ENCODE results near the gene RPAP3. TPM values are rescaled to one million over a fixed set of nuclear protein-coding genes. Genes with fewer than 3 reads are reported as not detected.

The RPAP3 gene
- total RNA-seq, 2 donors from 2014 or later, result 14.7 to 17.8 TPM

DNA sequence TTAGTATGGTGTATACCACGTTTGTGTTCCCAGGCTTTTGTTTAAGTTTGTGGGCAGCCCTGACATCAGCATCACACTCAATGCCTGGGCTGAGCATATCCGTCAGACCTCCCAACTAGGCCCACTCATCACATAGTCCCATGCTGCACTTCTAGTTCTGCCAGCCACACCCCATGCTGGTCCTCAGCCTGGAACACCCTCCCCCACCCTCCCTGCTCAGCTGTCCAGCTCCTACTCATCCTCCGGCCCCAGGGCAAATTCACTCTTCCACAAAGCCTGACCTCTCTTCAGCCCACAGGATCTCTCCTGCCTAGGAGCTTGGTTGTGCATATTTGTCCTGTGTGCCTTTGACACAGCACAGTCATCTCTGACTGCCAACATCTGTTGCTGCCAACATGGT lies 23.4 kb upstream of the RPAP3 start:
- DNase-seq, result no peak
- no peak for ATAC-seq

DNA sequence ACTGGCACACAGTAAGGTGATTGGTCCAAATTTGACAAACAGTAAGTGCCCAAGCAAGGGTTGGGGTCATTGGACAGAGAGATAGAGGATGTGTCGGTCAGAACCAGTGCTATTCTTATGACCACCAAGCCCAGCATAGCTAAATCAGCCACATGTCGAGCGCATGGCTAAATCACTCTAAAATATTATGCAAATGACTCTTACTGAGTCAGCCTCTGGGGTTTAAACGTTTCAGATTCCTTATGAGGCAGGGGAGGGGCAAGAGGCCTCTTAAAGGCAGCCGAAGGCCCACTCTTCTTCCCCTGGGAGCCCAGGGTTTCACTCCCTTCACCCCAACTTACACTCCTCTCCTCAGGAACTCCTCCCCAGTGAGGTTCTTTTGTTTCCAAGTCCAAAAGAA lies 20.1 kb upstream of the RPAP3 start:
- ATAC-seq (no peak), DNase-seq (no peak)
- intact Hi-C loops (cut with DNase I, micrococcal nuclease), result loop anchor here in 1 of 2 donors (10.0 kb wide), 1 partner anchor 49 kb away; the partner anchor contains the start of gene SLC48A1

More for the DNA sequence above, 23.4 kb upstream of the RPAP3 start:
- intact Hi-C loops (cut with DNase I, micrococcal nuclease), result loop anchor here in 1 of 2 donors (10.0 kb wide), 1 partner anchor 46 kb away; the partner anchor contains the start of gene SLC48A1

DNA sequence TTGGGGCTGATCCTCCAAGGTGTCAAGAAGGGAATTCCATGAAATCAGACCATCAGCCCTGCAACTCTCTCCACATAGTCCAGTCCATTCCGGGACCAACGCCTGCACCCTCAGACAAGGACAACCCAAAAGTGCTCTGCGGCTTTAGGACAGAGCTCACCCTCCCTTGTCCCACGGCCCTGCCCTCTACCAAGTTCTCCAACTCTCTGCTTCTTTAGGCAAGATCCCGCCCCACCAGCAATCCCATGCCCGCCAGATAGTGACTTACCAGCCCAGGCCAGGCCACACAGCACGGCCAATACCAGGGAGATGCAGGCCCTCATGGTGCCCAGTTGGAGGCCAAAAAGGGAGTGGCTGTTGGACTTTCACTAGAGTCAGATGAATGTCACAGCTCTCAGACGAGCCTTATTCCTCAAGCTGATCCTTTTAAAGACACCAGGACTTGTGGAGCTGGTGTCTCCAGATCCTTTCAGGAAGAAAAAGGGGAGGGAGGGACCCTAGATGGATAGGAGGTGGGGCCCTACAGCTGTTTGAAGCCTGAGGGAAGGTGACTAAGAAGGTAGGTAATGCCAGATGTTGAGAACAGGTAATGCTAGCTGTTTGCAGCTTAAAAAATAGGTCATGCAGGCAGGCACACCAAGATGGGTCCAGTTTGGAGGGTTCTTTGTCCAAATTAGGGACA lies 19.4 kb upstream of the RPAP3 start, which contains the start of gene ENDOU:
TSS of gene ENDOU (minus strand) at position 400 of the 682 bp plus-strand sequence. CDS start at position 323, 77 bp downstream.
- ATAC-seq (no peak), DNase-seq (no peak)
- intact Hi-C loops (cut with DNase I, micrococcal nuclease), result loop anchor here in 1 of 2 donors (10.0 kb wide), 1 partner anchor 50 kb away; the partner anchor contains the start of gene SLC48A1

DNA sequence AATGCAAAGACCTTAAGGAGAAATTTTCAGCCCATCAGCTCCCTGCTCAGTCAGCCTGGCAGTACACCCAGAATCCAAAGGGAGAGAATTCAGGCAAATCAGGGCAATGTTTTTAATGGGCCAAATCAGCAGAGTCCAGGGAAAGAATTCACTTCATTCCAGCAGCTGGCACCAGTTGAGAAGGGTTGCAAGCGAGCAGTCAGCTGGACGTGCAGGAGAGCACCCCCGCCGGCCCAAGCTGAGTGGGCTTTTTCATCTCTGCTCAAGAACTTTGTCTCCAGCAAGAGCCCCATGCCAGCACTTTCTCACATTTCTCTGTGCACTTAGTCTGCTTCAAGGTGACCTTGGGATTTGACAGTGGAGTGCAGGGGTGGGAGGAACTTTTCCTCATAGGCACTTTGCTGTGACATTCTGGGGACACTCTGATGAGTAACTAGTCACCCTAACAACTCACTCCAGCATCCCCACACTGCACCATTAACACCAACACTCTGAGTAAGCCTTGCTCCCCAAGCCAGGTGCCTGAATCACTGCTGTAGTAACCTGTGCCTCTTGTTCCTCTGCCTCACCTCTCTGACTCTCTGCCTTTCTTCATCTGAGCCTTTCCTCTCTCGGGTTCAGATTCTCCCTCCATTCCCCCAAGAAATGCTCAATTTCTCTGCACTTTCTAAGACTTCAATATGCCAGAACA lies 17.3 kb upstream of the RPAP3 start:
- DNase-seq (no peak), ATAC-seq (no peak)
- intact Hi-C loops (cut with DNase I, micrococcal nuclease), result loop anchor here in 1 of 2 donors (10.0 kb wide), 1 partner anchor 52 kb away; the partner anchor contains the start of gene SLC48A1

DNA sequence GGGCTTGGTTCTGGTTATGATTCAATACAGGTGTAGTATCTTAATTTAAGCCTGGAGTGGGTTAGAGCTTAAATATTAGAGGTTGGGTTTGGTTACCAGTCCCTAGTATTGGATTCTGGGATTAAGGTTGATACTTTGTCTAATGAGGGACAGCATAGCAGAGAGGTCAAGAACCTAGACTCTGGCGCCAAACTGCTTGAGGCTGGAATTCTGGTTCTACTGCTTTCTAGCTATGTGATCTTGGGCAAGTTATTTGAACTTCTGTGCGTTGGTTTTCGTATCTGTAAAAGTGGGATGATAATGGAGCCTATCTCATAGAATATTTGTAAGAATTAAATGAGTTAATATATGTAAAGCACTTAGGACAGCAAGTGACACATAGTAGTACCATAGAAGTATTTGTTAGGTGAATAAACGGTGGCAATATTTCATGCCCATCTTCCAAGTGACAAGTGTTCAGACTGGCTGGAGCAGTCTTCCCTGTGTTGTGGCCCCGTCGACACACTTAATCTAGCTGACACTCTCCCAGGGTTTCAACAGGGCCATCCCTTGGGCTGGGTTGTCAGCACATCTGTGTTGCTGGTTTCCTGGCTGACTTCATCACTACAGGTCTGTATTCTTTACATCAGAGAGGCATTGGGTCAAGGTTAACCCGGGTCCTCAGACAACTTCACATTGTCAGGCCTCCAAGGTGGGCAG lies 16.5 kb upstream of the RPAP3 start:
- intact Hi-C loops (cut with DNase I, micrococcal nuclease), result loop anchor here in 1 of 2 donors (10.0 kb wide), 1 partner anchor 53 kb away; the partner anchor contains the start of gene SLC48A1
- DNase-seq, result no peak
- ATAC-seq, result no peak

DNA sequence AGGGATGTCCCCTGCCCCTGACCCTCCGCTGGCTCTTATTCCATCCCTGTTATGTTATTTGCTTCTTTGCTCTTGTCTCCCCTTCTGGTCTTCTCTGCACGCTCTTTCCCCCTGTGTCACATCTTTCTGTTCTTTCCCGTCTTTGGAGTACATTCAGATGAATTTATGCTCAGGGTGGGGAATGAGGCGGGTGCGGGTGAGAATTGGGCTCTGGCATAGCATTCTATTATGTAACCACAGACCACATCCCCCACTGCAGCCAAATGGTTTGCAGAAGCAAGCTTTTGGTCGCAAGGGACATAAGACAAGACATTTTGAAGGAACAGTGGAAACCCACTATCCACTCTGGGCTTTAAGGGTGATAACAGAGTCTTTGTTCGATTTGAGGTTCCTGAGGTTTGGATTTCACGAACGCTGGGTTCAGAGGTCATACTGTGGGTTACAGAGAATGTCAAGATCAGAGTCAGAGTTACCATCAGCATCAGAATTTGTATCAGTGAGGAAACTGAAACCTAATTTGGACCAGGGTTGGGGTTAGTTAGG lies 15.7 kb upstream of the RPAP3 start:
- intact Hi-C loops (cut with DNase I, micrococcal nuclease), result loop anchor here in 1 of 2 donors (10.0 kb wide), 1 partner anchor 53 kb away; the partner anchor contains the start of gene SLC48A1
- DNase-seq, result no peak
- no peak for ATAC-seq

DNA sequence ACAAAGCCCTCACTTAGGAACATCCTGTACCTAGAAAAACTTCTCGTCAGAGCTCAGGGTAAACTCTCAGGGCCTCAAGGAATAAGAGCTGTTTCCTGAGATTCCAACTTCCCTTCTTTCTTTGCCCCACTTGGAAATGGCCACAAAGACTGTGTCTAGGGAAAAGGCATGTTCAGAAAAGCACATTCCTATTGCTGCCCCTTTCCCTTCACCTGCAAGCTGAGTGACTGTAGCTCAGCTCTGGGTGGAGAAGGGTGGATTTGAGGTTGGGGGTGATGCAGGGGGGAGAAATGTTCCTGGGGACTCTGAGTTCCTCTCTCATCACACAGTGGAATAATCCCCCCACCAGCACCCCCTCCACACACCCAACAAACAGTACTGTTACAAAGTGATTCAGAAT lies 12.7 kb upstream of the RPAP3 start:
- ATAC-seq, result no peak
- intact Hi-C loops (cut with DNase I, micrococcal nuclease), result loop anchor here (5.0 to 10.0 kb wide), 3 partner anchors 49 to 119 kb away; no protein-coding TSS in a partner anchor
- DNase-seq, result no peak

DNA sequence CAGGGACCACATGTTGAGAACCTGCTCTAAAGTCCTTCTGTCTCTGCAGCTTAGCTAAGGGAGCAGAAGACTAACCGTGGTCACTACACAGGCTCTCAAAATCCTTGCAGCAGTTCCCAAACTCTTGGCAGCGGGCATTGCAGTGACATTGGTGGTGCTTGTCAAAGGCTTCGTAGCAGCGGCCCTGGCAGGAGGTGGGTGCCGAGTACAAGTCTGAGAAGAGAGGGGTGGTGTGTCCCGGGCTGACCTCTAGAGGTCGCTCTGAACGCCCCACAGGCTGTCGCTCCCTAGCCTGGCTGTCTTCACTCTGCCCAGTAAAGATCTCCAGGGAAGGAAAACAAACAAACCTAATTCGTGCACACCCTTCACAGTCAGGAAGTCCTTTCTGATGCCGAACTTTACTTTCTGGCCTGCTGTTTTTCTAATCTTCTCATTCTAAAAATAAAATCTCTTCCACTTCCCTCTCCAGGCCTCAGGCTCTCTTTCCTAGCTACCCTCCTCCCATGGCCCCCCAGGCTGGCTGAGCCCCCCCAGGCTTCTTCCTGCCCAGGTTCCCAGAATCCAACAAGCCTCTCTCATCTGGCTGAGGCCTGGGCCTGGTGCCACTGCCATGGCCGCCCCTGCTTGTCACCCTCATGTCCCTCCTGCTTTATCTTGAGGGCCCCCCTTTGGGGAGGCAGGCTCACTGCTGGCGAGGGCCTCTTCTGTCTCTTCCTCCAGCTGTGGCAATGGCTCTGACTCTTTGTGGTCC lies 11.8 kb upstream of the RPAP3 start:
- intact Hi-C loops (cut with DNase I, micrococcal nuclease), result loop anchor here (5.0 to 10.0 kb wide), 3 partner anchors 50 to 120 kb away; no protein-coding TSS in a partner anchor
- ATAC-seq, result peak; percentile 96
- peak; percentile 82 for DNase-seq

DNA sequence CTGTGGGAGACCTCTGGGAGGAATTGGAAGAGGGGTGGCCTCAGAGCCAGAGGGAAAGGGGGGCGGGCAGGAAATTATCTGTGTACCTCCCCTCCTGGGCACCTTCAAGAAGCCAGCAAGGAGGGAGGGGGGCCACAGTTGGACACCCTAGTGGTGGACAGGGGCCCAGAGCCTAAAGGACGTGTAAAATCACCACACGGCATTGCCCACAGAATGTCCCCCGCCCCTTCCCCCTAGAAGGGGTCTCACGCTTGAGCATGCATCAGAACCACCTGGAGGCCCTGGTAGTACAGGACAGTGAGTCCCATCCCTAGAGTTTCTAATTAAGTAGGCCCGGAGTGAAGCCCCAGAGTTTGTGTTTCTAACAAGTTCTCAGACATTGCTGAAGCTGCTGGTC lies 11.2 kb upstream of the RPAP3 start:
- ATAC-seq (no peak), DNase-seq (no peak)
- intact Hi-C loops (cut with DNase I, micrococcal nuclease), result loop anchor here (5.0 to 10.0 kb wide), 3 partner anchors 50 to 120 kb away; no protein-coding TSS in a partner anchor

DNA sequence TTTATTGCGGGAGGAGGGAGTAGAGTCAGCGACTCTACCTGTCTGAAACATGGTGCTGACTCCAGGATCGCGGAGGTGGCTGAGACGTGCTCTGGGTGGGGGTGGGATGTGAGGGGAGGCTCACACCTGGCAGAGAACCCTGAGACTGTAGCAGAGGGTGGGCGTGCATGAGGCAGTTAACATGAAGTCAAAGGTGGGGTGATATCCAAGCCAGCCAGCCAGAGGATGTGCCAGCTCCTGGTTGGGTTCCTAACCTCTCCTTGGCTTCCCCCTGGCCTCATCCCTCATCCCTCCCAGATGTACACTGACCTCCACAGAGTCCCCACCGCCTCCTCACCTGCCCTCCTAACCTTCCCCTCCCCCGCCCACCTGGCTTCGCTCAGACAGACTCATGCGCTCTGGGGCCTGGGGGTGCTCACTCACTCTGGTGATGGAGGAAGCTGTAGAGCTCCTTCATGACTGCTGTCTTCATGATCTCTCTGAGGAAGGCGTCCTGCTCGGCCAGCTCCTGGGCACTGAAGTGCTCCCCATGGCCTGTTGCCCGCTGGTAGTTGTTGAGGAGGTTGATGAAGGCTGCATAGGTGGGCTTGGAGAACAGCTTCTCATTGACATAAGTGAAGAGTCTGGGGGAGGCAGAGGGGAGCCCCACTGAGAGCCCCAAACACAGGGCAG lies 10.2 kb upstream of the RPAP3 start:
- no peak for ATAC-seq
- no peak for DNase-seq
- intact Hi-C loops (cut with DNase I, micrococcal nuclease), result loop anchor here (5.0 to 10.0 kb wide), 3 partner anchors 51 to 121 kb away; no protein-coding TSS in a partner anchor

DNA sequence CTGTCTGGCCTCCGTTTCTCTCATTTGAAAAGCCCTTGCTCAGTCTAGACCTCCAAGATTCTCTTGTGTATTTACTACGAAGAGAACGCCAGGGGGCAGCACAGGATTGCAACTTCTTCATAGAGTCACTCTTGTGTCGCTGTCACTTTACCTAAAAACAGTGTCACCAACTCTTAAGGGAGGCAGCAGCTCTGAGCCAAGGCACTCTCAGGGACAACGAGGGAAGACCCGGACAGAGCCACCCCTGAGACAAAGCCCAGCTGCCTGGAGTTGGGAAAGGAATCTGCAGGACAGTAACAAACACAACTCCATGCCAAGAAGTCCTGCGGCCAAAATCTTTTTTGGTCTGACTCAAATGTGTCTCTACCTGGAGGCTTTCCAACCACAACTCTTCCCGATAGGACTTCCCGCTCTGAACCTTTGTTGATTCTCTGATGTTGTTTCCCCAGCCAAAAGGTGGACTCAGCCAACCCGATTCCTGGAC lies 9.6 kb upstream of the RPAP3 start:
- peak; percentile 70 to 83 for DNase-seq
- peak; percentile 60 for ATAC-seq
- intact Hi-C loops (cut with DNase I, micrococcal nuclease), result loop anchor here (5.0 to 10.0 kb wide), 3 partner anchors 52 to 122 kb away; no protein-coding TSS in a partner anchor

DNA sequence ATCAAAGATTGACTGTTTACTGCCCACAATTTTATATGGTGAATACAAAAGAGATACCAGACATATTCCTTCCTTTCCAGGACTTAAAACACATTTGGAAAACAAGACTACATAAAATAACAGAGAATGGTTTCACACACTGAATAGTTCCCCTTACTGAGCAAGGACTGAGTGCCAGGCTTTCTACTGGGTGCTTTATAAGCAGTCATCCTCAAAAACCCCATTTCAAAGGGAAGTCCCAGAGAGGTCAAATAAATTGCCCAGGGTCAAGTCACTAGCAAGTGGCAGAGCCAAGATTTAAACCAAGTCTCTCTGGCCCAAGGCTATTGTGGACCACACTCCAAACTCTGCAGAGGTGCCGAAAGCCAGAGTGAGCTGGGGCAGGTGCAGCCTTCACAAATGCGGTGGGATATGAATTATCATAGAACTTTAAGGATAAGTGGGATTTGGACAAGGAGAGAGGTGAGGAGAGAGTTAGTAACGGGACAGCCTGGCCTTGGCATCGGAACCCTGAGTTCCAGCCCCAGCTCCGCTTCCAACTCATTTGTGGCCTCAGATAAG lies 9.1 kb upstream of the RPAP3 start:
- ATAC-seq, result no peak
- no peak for DNase-seq
- intact Hi-C loops (cut with DNase I, micrococcal nuclease), result loop anchor here (5.0 to 10.0 kb wide), 3 partner anchors 52 to 122 kb away; no protein-coding TSS in a partner anchor

DNA sequence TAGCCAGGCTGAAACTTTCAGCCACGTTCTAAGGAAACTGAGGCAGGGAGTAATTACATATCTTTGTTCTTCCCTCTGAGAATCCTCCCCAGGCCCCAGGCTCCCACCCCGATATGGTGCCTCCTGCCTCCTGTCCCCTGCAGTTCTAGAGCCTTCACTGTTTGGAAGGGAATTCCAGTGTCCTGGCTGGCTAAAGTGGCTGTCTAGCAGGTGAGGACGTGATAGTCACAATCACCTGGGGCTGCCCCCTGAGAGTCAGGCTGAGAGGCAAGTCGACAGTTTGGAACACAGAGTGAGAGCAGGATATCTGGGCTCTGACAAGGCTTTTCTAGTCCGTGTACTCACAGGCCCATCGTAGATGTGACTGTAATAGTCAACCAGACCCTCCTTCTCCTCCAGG lies 6.3 kb upstream of the RPAP3 start:
- intact Hi-C loops (cut with DNase I, micrococcal nuclease), result loop anchor here in 1 of 2 donors (10.0 kb wide), 1 partner anchor 123 kb away; no protein-coding TSS in a partner anchor
- DNase-seq, result no peak
- ATAC-seq, result no peak

DNA sequence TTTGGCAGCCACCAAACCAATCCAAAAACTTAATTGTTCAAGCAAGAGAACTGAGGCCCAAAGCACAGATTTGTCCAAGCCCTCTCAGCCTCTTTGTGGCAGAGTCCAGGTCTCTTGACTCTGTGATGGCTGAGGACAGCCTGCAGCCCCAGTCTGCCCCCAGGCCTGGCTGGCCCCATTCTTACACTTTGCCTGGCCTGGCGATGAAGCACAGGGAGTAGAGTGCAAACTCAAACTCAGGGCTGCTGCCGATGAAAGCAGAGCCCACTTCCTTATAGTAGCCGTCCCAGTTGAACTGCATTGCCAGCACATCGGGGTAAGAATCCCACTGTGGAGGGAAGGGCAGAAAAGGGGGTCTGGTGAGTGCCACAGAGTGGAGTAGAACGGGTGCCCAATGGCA lies 5.6 kb upstream of the RPAP3 start:
- DNase-seq (no peak), ATAC-seq (no peak)
- intact Hi-C loops (cut with DNase I, micrococcal nuclease), result loop anchor here in 1 of 2 donors (10.0 kb wide), 1 partner anchor 123 kb away; no protein-coding TSS in a partner anchor

DNA sequence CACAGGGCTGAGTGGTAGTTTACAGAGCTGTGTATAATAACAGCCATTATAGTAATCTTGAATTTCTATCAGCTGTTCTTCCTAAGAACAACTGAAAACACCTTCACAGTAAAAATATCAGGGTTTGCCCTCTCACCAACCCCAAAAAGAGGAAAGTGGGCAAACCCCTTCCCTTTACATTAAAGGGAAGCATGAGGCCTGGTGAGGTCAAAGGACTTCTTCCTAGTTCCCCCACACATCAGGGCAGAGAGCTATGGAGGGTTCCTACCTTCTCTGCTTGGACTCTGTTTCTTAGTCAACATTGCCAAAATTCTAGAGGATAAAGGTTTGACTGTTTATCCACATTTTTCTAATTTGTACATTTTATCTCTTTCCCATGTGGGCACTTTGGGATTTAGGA lies 4.4 kb upstream of the RPAP3 start:
- no peak for ATAC-seq
- intact Hi-C loops (cut with DNase I, micrococcal nuclease), result loop anchor here in 1 of 2 donors (10.0 kb wide), 1 partner anchor 125 kb away; no protein-coding TSS in a partner anchor
- no peak for DNase-seq

DNA sequence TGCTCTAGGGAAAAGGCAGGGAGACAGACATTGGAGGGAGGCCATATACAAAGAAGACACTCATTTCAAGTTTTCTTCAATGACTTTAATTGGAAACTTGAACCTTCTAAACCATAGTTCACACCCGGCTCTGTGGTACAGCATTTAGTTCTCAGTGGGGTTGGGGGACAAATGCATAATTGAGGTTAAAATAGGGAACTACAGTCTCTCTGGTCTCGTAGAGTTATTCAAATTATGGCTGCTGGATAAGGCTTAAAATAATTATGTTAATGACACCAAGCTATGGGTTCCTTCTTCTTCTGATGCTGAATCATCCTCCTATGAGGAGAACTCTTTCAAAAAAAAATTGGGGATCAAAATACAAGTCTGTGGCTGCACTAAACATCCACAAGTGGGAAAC lies 3.8 kb upstream of the RPAP3 start:
- DNase-seq, result no peak
- no peak for ATAC-seq
- intact Hi-C loops (cut with DNase I, micrococcal nuclease), result loop anchor here in 1 of 2 donors (10.0 kb wide), 1 partner anchor 125 kb away; no protein-coding TSS in a partner anchor

DNA sequence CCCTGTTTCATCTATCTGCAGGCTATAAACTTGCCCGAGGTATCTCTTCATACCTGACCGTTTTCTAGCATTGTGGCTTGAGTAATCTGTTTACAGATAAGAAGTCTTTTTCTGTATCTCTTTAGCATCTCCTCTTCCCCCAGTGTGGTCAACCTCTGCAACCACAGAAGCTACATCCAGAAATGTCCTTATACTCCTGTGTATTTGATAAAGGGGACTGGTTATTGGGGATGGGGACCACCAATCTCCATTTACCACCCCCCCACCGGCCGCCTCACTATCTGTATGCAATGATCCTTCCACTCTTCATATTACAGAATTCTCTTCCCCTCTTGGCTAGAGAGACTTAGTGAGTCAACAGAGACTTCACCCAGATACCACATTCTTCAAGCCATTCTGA lies 3.4 kb upstream of the RPAP3 start:
- intact Hi-C loops (cut with DNase I, micrococcal nuclease), result no loop called here
- ATAC-seq (no peak), DNase-seq (no peak)

All from left colon (tissue), 2 donors.